Measurements from ENCODE around the gene ZNF611.

ZNF611 gene

DNA sequence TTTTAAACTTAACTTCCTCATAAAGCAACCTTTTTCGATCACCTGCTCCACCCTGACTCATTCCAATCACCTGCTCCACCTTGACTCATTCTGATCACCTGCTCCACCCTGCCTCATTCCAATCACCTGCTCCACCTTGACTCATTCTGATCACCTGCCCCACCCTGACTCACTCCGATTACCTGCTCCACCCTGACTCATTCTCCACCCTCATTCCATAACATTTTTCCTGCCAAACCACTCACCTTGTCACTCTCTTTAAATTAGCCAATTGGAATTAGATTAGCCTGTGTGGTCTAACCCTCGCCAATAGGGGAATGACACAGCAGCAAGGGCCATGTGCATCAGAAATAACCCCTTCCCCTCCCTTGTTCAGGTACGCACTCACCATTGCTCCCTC, 64.8 kb downstream of the ZNF611 start:
- TF ChIP-seq POLR2A (IDR thresholded peaks at IDR 0.05; ENCODE audit: low read depth, low read length) (no peak), SPI1 (IDR thresholded peaks at IDR 0.05; ENCODE audit: low read depth, low read length) (no peak), POLR2AphosphoS5 (IDR thresholded peaks at IDR 0.05; ENCODE audit: low read depth, low read length) (no peak)
- FAIRE-seq = peak; percentile 16
- DNase-seq (ENCODE audit: insufficient read length, low spot score) = no peak

GRCh38 chr19:52669586-52669985, 65.3 kb downstream of the ZNF611 start:
- TF ChIP-seq TAF1 (IDR thresholded peaks at IDR 0.05; ENCODE audit: low read depth, low read length) (no peak), POLR2A (IDR thresholded peaks at IDR 0.05; ENCODE audit: low read depth, low read length) (no peak), SPI1 (IDR thresholded peaks at IDR 0.05; ENCODE audit: low read depth, low read length) (no peak), POLR2AphosphoS5 (IDR thresholded peaks at IDR 0.05; ENCODE audit: low read depth, low read length) (no peak), PAX5 (IDR thresholded peaks at IDR 0.05; ENCODE audit: insufficient read depth, low read length, severe bottlenecking) (no peak), POU2F2 (IDR thresholded peaks at IDR 0.05; ENCODE audit: low read depth, low read length) (no peak)
- no peak for FAIRE-seq
- DNase-seq (ENCODE audit: insufficient read length, low spot score) = no peak

DNA sequence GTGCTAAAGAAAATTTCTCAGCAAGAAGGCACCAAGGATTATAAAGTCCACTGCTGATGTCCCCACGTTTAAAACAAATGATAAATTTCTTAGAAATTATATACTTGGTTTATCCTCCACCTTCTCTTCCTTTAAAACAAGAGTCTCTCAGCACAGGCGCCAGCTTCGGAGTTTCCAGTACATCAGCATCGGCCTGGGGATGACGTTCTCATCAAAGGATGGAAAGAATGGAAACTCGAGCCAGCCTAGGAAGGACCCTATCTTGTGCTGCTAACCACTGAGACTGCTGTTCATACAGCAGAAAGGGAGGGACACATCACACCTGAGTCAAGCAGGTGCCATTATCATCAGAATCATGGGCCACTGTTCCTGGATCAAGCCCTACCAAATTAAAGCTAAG, 66.9 kb downstream of the ZNF611 start:
- TF ChIP-seq POLR2AphosphoS5 (IDR thresholded peaks at IDR 0.05; ENCODE audit: low read depth, low read length) = no peak
- TF ChIP-seq TAF1 (IDR thresholded peaks at IDR 0.05; ENCODE audit: low read depth, low read length) = no peak
- TF ChIP-seq POU2F2 (IDR thresholded peaks at IDR 0.05; ENCODE audit: low read depth, low read length) = no peak
- no peak for TF ChIP-seq SPI1 (IDR thresholded peaks at IDR 0.05; ENCODE audit: low read depth, low read length)
- TF ChIP-seq POLR2A (IDR thresholded peaks at IDR 0.05; ENCODE audit: low read depth, low read length) = no peak
- TF ChIP-seq PAX5 (IDR thresholded peaks at IDR 0.05; ENCODE audit: insufficient read depth, low read length, severe bottlenecking) = no peak
- DNase-seq (ENCODE audit: insufficient read length, low spot score) (no peak), FAIRE-seq (no peak)

GRCh38 chr19:52666506-52666905, 68.3 kb downstream of the ZNF611 start:
- no peak for TF ChIP-seq SPI1 (IDR thresholded peaks at IDR 0.05; ENCODE audit: low read depth, low read length)
- TF ChIP-seq PAX5 (IDR thresholded peaks at IDR 0.05; ENCODE audit: insufficient read depth, low read length, severe bottlenecking) = no peak
- no peak for TF ChIP-seq POLR2A (IDR thresholded peaks at IDR 0.05; ENCODE audit: low read depth, low read length)
- no peak for TF ChIP-seq TAF1 (IDR thresholded peaks at IDR 0.05; ENCODE audit: low read depth, low read length)
- no peak for TF ChIP-seq POLR2AphosphoS5 (IDR thresholded peaks at IDR 0.05; ENCODE audit: low read depth, low read length)
- no peak for TF ChIP-seq POU2F2 (IDR thresholded peaks at IDR 0.05; ENCODE audit: low read depth, low read length)
- FAIRE-seq = no peak
- no peak for DNase-seq (ENCODE audit: insufficient read length, low spot score)

- DNase-seq (ENCODE audit: insufficient read length, low spot score) (no peak), FAIRE-seq (no peak)
- TF ChIP-seq PAX5 (IDR thresholded peaks at IDR 0.05; ENCODE audit: insufficient read depth, low read length, severe bottlenecking) = no peak
- TF ChIP-seq POU2F2 (IDR thresholded peaks at IDR 0.05; ENCODE audit: low read depth, low read length) = no peak
- TF ChIP-seq TAF1 (IDR thresholded peaks at IDR 0.05; ENCODE audit: low read depth, low read length) = no peak
- TF ChIP-seq POLR2A (IDR thresholded peaks at IDR 0.05; ENCODE audit: low read depth, low read length) = no peak
- no peak for TF ChIP-seq SPI1 (IDR thresholded peaks at IDR 0.05; ENCODE audit: low read depth, low read length)
- TF ChIP-seq POLR2AphosphoS5 (IDR thresholded peaks at IDR 0.05; ENCODE audit: low read depth, low read length) = no peak
Observed at GRCh38 chr19:52665529-52665928, 69.3 kb downstream of the ZNF611 start.

DNA sequence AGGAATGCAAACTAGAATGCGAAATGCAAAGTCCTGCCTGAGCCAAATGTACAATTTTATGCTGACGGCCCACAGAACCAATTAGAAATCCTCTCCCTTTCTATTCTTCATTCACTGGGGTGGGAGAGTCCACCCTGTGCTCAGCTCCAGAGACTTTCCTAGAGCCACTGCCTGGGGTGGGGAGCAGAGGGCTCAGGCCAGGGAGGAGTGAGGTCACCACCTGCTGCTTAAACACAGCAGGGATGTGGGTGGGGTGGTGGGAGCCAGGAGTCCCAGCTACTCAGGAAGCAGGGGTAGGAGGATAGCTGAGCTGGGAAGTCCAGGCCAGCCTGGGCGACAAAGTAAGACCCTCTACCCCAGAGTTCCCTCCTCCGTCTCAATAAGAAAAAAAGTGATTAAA, 69.8 kb downstream of the ZNF611 start:
- TF ChIP-seq SPI1 (IDR thresholded peaks at IDR 0.05; ENCODE audit: low read depth, low read length) = no peak
- TF ChIP-seq TAF1 (IDR thresholded peaks at IDR 0.05; ENCODE audit: low read depth, low read length) = no peak
- no peak for TF ChIP-seq PAX5 (IDR thresholded peaks at IDR 0.05; ENCODE audit: insufficient read depth, low read length, severe bottlenecking)
- no peak for TF ChIP-seq POLR2A (IDR thresholded peaks at IDR 0.05; ENCODE audit: low read depth, low read length)
- no peak for TF ChIP-seq POU2F2 (IDR thresholded peaks at IDR 0.05; ENCODE audit: low read depth, low read length)
- no peak for TF ChIP-seq POLR2AphosphoS5 (IDR thresholded peaks at IDR 0.05; ENCODE audit: low read depth, low read length)
- FAIRE-seq = no peak

DNA sequence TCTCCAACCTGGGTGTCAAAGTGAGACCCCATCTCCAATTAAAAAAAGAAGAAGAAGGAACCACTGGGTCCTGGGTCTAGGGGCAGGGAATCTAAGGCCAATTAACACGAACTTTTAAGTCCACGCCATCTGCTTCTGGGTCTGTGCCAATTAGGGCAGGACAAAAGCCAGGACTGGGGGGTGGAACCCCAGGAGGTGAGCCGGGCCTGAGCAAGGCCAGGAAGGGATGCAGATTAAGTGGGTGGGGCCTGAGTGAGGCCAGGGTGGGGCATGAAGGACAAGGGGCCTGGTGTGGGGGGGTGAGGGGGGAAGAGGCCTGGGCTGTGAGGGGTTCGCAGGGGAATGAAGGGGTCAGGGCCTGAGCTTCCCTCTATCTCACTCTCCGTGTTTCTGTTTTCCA, 70.4 kb downstream of the ZNF611 start:
- FAIRE-seq (no peak), DNase-seq (ENCODE audit: insufficient read length, low spot score) (no peak)
- TF ChIP-seq POLR2A (IDR thresholded peaks at IDR 0.05; ENCODE audit: low read depth, low read length) = no peak
- no peak for TF ChIP-seq SPI1 (IDR thresholded peaks at IDR 0.05; ENCODE audit: low read depth, low read length)
- TF ChIP-seq PAX5 (IDR thresholded peaks at IDR 0.05; ENCODE audit: insufficient read depth, low read length, severe bottlenecking) = no peak
- no peak for TF ChIP-seq TAF1 (IDR thresholded peaks at IDR 0.05; ENCODE audit: low read depth, low read length)

More for the DNA sequence above, 69.8 kb downstream of the ZNF611 start:
- no peak for DNase-seq (ENCODE audit: insufficient read length, low spot score)

GRCh38 chr19:52662631-52663030, 72.2 kb downstream of the ZNF611 start:
- DNase-seq (ENCODE audit: insufficient read length, low spot score) = no peak
- TF ChIP-seq POLR2A (IDR thresholded peaks at IDR 0.05; ENCODE audit: low read depth, low read length) = no peak
- TF ChIP-seq POLR2AphosphoS5 (IDR thresholded peaks at IDR 0.05; ENCODE audit: low read depth, low read length) = no peak
- TF ChIP-seq POU2F2 (IDR thresholded peaks at IDR 0.05; ENCODE audit: low read depth, low read length) = no peak
- no peak for FAIRE-seq

GRCh38 chr19:52660981-52661380, 73.9 kb downstream of the ZNF611 start:
- FAIRE-seq = no peak
- no peak for DNase-seq (ENCODE audit: insufficient read length, low spot score)
- TF ChIP-seq PAX5 (IDR thresholded peaks at IDR 0.05; ENCODE audit: insufficient read depth, low read length, severe bottlenecking) (no peak), SPI1 (IDR thresholded peaks at IDR 0.05; ENCODE audit: low read depth, low read length) (no peak), POLR2A (IDR thresholded peaks at IDR 0.05; ENCODE audit: low read depth, low read length) (no peak), POLR2AphosphoS5 (IDR thresholded peaks at IDR 0.05; ENCODE audit: low read depth, low read length) (no peak), POU2F2 (IDR thresholded peaks at IDR 0.05; ENCODE audit: low read depth, low read length) (no peak), TAF1 (IDR thresholded peaks at IDR 0.05; ENCODE audit: low read depth, low read length) (no peak)

DNA sequence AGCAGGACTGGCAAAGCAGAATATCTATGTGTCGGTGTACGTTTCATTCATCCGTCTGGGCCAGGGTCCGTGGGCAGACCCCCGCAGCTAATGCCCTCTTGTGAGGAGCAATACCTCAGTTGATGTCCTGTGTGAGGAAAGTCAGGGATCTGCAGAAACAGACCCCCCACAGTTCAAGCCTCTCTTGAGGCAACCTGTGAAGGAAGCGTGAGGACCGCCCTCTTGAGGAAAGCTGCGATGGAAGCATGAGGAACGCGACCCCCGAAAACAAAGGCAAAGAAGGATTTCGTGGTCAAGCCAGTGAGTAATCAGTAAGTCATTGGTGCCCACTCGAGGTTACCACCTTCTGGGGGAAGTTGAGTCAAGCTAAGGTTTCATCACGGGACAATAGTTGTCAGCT, 75.8 kb downstream of the ZNF611 start:
- no peak for FAIRE-seq
- no peak for DNase-seq (ENCODE audit: insufficient read length, low spot score)
- TF ChIP-seq POLR2A (IDR thresholded peaks at IDR 0.05; ENCODE audit: low read depth, low read length) (no peak), POLR2AphosphoS5 (IDR thresholded peaks at IDR 0.05; ENCODE audit: low read depth, low read length) (no peak), SPI1 (IDR thresholded peaks at IDR 0.05; ENCODE audit: low read depth, low read length) (no peak), POU2F2 (IDR thresholded peaks at IDR 0.05; ENCODE audit: low read depth, low read length) (no peak), PAX5 (IDR thresholded peaks at IDR 0.05; ENCODE audit: insufficient read depth, low read length, severe bottlenecking) (no peak), TAF1 (IDR thresholded peaks at IDR 0.05; ENCODE audit: low read depth, low read length) (no peak)

Data from GM12891 (cell line).